HCT116 (cell line): ENCODE data around the gene INPP5K. TPM values are rescaled to one million over a fixed set of nuclear protein-coding genes. Genes with fewer than 3 reads are reported as not detected.

Experiments
- ATAC-seq: fragments of 200-7000 bp; cut with Tn5 transposase; 2 replicates; pipeline ENCODE4 v1.9.1; 2020; ENCODE audit warnings: mild to moderate bottlenecking, moderate library complexity
- BruUV-seq: library from RNA; stranded (reverse); fragments of 400-500 nt; replicated peaks from 2 replicates; lab custom pipeline; 2021; lab: Mats Ljungman, UMichigan
- CTCF ChIA-PET: fragments of 300-600 bp; sonication (Branson Sonifier 250); formaldehyde crosslinking; loops from one replicate; lab custom pipeline; 2021; ENCODE audit warnings: antibody characterized with exemption; lab: Charles Lee
- POLR2A ChIA-PET: fragments of 300-600, 350-600 bp; sonication (Branson Sonifier 250); formaldehyde crosslinking; loops from one replicate; lab custom pipeline; 2021; ENCODE audit warnings: antibody characterized with exemption; lab: Charles Lee
- RAD21 ChIA-PET, 2 experiments: fragments of 300-600 bp; sonication (Branson Sonifier 250); formaldehyde crosslinking; loops; one replicate each; lab custom pipeline; 2023; ENCODE audit warnings: low total read pairs in 2 of 2; ENCODE audit not compliant: uncharacterized antibody in 2 of 2, unreplicated experiment in 2 of 2, low non-redundant PET in 1 of 2; lab: Charles Lee
- DNase-seq: peaks from one replicate; pipeline ENCODE4 v3.0.0-alpha.2; 2010; ENCODE audit warnings: low read depth, low spot score
- H2AFZ ChIP-seq: fragments of 200-600 bp; shearing (Covaris generic), sonication (generic); 2 replicates; pipeline ENCODE4 v1.6.1; 2017; ENCODE audit warnings: low read depth, mixed run types, mixed read lengths, antibody characterized with exemption, low read length; ENCODE audit not compliant: poor library complexity, severe bottlenecking
- H3K27ac ChIP-seq: 2 replicates; pipeline ENCODE4 v1.5.1; 2012; ENCODE audit warnings: low read depth, low read length
- H3K27me3 ChIP-seq: fragments of 200-600 bp; sonication (generic); 2 replicates; pipeline ENCODE4 v1.6.1; 2016; ENCODE audit warnings: mixed run types, low read length, mixed read lengths; ENCODE audit not compliant: insufficient read depth
- H3K36me3 ChIP-seq, 2 experiments: fragments of 200-500 bp in 1 of 2; fragments of 200-600 bp in 1 of 2; sonication (Bioruptor generic) in 1 of 2; sonication (generic) in 1 of 2; 2 replicates each; pipeline versions ENCODE4 v1.5.1 to v1.6.1; 2014 to 2016; ENCODE audit warnings: low read length in 2 of 2, inconsistent platforms in 1 of 2, mixed read lengths in 1 of 2, mixed run types in 1 of 2; ENCODE audit not compliant: insufficient read depth in 2 of 2, control insufficient read depth in 1 of 2
- H3K4me1 ChIP-seq, 2 experiments: fragments of 200-600 bp in 1 of 2; sonication (generic) in 1 of 2; 2 replicates each; pipeline versions ENCODE4 v1.5.1 to v1.6.1; 2012 to 2017; ENCODE audit warnings: low read length in 2 of 2, inconsistent platforms in 1 of 2, mild to moderate bottlenecking in 1 of 2, mixed read lengths in 1 of 2, mixed run types in 1 of 2, moderate library complexity in 1 of 2; ENCODE audit not compliant: insufficient read depth in 2 of 2, control insufficient read depth in 1 of 2
- H3K4me2 ChIP-seq: fragments of 200-600 bp; sonication (generic); 2 replicates; pipeline ENCODE4 v1.6.1; 2017; ENCODE audit warnings: mixed run types, low read length, mixed read lengths
- H3K4me3 ChIP-seq, 2 experiments: fragments of 200-600 bp in 1 of 2; sonication (generic) in 1 of 2; replicated peaks in 1 of 2; 2 replicates each; pipeline ENCODE4 v1.5.1; 2011 to 2016; ENCODE audit warnings: low read length in 2 of 2, control low read depth in 1 of 2, low read depth in 1 of 2, mild to moderate bottlenecking in 1 of 2, mixed read lengths in 1 of 2, mixed run types in 1 of 2
- H3K79me2 ChIP-seq: fragments of 200-600 bp; sonication (generic); 2 replicates; pipeline ENCODE4 v1.6.1; 2017; ENCODE audit warnings: mild to moderate bottlenecking, mixed run types, low read length, moderate library complexity, mixed read lengths; ENCODE audit not compliant: insufficient read depth
- H3K9ac ChIP-seq: fragments of 200-600 bp; sonication (generic); 2 replicates; pipeline ENCODE4 v1.6.1; 2016; ENCODE audit warnings: low read length, mixed read lengths
- H3K9me2 ChIP-seq: fragments of 200-600 bp; sonication (generic), shearing (Covaris generic); 2 replicates; pipeline ENCODE4 v1.6.1; 2017; ENCODE audit warnings: mixed run types, mild to moderate bottlenecking, moderate library complexity; ENCODE audit not compliant: insufficient read depth
- H3K9me3 ChIP-seq, 2 experiments: fragments of 200-500 bp in 1 of 2; fragments of 200-600 bp in 1 of 2; sonication (Bioruptor generic) in 1 of 2; sonication (generic) in 1 of 2; 2 replicates each; pipeline ENCODE4 v1.6.1; 2014 to 2017; ENCODE audit warnings: low read length in 2 of 2, mixed read lengths in 2 of 2, inconsistent platforms in 1 of 2, low read depth in 1 of 2, mild to moderate bottlenecking in 1 of 2, mixed run types in 1 of 2, moderate library complexity in 1 of 2; ENCODE audit not compliant: control insufficient read depth in 1 of 2, insufficient read depth in 1 of 2
- H4K20me1 ChIP-seq: fragments of 200-600 bp; sonication (generic), shearing (Covaris generic); 2 replicates; pipeline ENCODE4 v1.6.1; 2017; ENCODE audit warnings: mixed run types, mild to moderate bottlenecking, moderate library complexity; ENCODE audit not compliant: insufficient read depth
- CBX3 ChIP-seq: IDR thresholded peaks from 2 replicates; pipeline ENCODE4 v1.6.1; 2012; ENCODE audit warnings: low read depth
- CEBPB ChIP-seq: IDR thresholded peaks from 2 replicates; pipeline ENCODE4 v1.6.1; 2012; ENCODE audit warnings: low read depth
- EGR1 ChIP-seq: IDR thresholded peaks from 2 replicates; pipeline ENCODE4 v1.6.1; 2012; ENCODE audit warnings: low read depth
- FOSL1 ChIP-seq: IDR thresholded peaks from 2 replicates; pipeline ENCODE4 v1.6.1; 2012; ENCODE audit warnings: low read depth
- JUND ChIP-seq: IDR thresholded peaks from 2 replicates; pipeline ENCODE4 v1.6.1; 2012
- RAD21 ChIP-seq: IDR thresholded peaks from 2 replicates; pipeline ENCODE4 v1.6.1; 2012; ENCODE audit warnings: low read depth, mild to moderate bottlenecking
- SIN3A ChIP-seq: IDR thresholded peaks from 2 replicates; pipeline ENCODE4 v1.6.1; 2012; ENCODE audit warnings: low read depth
- SP1 ChIP-seq: IDR thresholded peaks from 2 replicates; pipeline ENCODE4 v1.6.1; 2012; ENCODE audit warnings: low read depth
- TCF7L2 ChIP-seq: IDR thresholded peaks from 2 replicates; pipeline ENCODE4 v1.7.0; 2011; ENCODE audit warnings: borderline replicate concordance, inconsistent platforms; ENCODE audit not compliant: insufficient read depth, insufficient read length; ENCODE audit errors: extremely low read depth
- ZNF274 ChIP-seq: fragments of 200-500 bp; sonication (Bioruptor generic); IDR thresholded peaks from 2 replicates; pipeline ENCODE4 v1.6.1; 2014; ENCODE audit warnings: mild to moderate bottlenecking, low read depth, low read length, inconsistent platforms
- intact Hi-C: fragments of 100-400 bp; cut with micrococcal nuclease; formaldehyde crosslinking; loops from 2 replicates; pipeline ENCODE4 v1.10.0; 2022
- total RNA-seq: library from RNA; stranded (reverse); gene quantifications from one replicate; pipeline ENCODE4 v1.2.1, GENCODE V29; 2021; ENCODE audit not compliant: unreplicated experiment
- TF ChIP-seq, protein P1 (sequence below), 3 experiments: fragments of 200-600 bp in 1 of 3; sonication (generic) in 1 of 3; IDR thresholded peaks in 2 of 3; conservative IDR thresholded peaks in 1 of 3; 2 replicates each; pipeline ENCODE4 v1.5.1; 2012 to 2017; ENCODE audit warnings: low read depth in 2 of 3, low read length in 2 of 3, antibody characterized with exemption in 1 of 3, borderline replicate concordance in 1 of 3, control low read depth in 1 of 3, mild to moderate bottlenecking in 1 of 3, mixed read lengths in 1 of 3, mixed run types in 1 of 3, moderate library complexity in 1 of 3; ENCODE audit not compliant: insufficient read depth in 1 of 3
- TF ChIP-seq, protein P2 (sequence below): IDR thresholded peaks from 2 replicates; pipeline ENCODE4 v1.6.1; 2011; ENCODE audit warnings: mild to moderate bottlenecking, low read length, moderate library complexity; ENCODE audit not compliant: insufficient replicate concordance; ENCODE audit errors: extremely low read depth
- TF ChIP-seq, protein P3 (sequence below): IDR thresholded peaks from 2 replicates; pipeline ENCODE4 v1.6.1; 2012
- TF ChIP-seq, protein P4 (sequence below): IDR thresholded peaks from 2 replicates; pipeline ENCODE4 v1.6.1; 2012

INPP5K gene
- total RNA-seq, 1 experiment from 2014 or later, result 25.6 TPM

DNA sequence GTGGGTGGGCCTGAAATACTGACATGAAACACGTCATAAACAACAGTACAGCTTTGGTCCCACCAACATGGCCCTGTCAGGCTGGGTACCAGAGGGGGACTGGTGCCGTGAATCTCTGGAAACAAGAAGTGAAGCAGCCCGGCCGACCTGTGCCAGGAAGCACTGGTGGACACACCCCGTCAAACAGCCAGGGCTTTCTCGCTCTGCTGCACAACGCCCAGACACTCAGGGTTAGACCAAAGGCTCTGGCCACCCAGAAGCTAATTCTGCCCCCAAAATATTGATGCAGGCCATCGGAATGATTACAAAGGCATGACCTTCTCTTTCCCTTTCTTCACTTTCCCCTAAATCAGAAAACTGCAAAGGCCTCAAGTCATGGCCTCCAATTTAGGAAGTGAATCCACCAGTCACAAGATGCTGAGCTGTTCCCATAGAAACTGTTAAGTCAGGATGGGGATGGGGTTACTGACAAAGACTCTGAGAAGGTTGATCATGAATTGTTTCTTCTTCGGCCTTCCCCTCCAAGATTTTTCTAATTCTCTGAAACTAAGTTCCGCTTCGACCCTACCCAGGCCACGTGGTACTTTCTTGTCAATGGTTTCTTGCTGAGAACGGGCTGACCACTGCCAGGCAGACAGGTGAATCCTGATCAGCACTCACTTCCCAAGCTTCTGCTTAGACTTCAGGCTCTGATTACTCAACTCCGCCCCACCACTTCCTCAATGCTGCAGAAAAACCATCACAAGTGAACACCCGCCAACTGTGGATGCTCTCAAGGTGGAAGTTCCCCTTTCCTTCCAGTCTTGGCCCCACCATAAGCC, 39.4 kb upstream of the INPP5K start:
- no TSS peak for BruUV-seq
- no peaks in the 10 kb centered on the region for H3K9me2 ChIP-seq
- POLR2A ChIA-PET, result no interaction called here
- CTCF ChIA-PET, result no interaction called here
- H3K9ac ChIP-seq, result no peak overlapping the region
- intact Hi-C loops, result no loop called here
- TF ChIP-seq, protein P1, sequence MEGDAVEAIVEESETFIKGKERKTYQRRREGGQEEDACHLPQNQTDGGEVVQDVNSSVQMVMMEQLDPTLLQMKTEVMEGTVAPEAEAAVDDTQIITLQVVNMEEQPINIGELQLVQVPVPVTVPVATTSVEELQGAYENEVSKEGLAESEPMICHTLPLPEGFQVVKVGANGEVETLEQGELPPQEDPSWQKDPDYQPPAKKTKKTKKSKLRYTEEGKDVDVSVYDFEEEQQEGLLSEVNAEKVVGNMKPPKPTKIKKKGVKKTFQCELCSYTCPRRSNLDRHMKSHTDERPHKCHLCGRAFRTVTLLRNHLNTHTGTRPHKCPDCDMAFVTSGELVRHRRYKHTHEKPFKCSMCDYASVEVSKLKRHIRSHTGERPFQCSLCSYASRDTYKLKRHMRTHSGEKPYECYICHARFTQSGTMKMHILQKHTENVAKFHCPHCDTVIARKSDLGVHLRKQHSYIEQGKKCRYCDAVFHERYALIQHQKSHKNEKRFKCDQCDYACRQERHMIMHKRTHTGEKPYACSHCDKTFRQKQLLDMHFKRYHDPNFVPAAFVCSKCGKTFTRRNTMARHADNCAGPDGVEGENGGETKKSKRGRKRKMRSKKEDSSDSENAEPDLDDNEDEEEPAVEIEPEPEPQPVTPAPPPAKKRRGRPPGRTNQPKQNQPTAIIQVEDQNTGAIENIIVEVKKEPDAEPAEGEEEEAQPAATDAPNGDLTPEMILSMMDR (IDR thresholded peaks at IDR 0.05 in 2 of 3, conservative IDR thresholded peaks at IDR 0.05 in 1 of 3; ENCODE audit: borderline replicate concordance in 1 of 3, insufficient read depth in 1 of 3, low read depth in 2 of 3, low read length in 2 of 3), result no peak
- TF ChIP-seq SIN3A (no peak), CBX3 (no peak), EGR1 (no peak), CEBPB (no peak), JUND (no peak), TCF7L2 (no peak), FOSL1 (no peak), ZNF274 (no peak), RAD21 (no peak), SP1 (no peak)
- TF ChIP-seq, protein P2, sequence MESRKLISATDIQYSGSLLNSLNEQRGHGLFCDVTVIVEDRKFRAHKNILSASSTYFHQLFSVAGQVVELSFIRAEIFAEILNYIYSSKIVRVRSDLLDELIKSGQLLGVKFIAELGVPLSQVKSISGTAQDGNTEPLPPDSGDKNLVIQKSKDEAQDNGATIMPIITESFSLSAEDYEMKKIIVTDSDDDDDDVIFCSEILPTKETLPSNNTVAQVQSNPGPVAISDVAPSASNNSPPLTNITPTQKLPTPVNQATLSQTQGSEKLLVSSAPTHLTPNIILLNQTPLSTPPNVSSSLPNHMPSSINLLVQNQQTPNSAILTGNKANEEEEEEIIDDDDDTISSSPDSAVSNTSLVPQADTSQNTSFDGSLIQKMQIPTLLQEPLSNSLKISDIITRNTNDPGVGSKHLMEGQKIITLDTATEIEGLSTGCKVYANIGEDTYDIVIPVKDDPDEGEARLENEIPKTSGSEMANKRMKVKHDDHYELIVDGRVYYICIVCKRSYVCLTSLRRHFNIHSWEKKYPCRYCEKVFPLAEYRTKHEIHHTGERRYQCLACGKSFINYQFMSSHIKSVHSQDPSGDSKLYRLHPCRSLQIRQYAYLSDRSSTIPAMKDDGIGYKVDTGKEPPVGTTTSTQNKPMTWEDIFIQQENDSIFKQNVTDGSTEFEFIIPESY, result no peak
- TF ChIP-seq, protein P3, sequence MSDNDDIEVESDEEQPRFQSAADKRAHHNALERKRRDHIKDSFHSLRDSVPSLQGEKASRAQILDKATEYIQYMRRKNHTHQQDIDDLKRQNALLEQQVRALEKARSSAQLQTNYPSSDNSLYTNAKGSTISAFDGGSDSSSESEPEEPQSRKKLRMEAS, result no peak
- TF ChIP-seq, protein P4, sequence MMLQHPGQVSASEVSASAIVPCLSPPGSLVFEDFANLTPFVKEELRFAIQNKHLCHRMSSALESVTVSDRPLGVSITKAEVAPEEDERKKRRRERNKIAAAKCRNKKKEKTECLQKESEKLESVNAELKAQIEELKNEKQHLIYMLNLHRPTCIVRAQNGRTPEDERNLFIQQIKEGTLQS, result no peak
- no peaks in the 10 kb centered on the region for H3K27me3 ChIP-seq
- no peak overlapping the region for H3K4me3 ChIP-seq
- no peaks in the 10 kb centered on the region for H3K9me3 ChIP-seq
- H3K27ac ChIP-seq, result no peak overlapping the region
- peaks cover under 1 to 7% of the 10 kb centered on the region in 2 experiments; a peak in 2 of 4 replicates for H3K4me1 ChIP-seq
- no peak for ATAC-seq
- H3K4me2 ChIP-seq, result no peak overlapping the region
- RAD21 ChIA-PET, result no interaction called here
- peaks cover 3% of the 10 kb centered on the region; the same call in 1 of the 2 replicates for H4K20me1 ChIP-seq
- no peak for DNase-seq
- no peak overlapping the region for H2AFZ ChIP-seq
- peaks cover 25 to 43% of the 10 kb centered on the region in 2 experiments; a peak in 3 of 4 replicates for H3K36me3 ChIP-seq
- H3K79me2 ChIP-seq, result peaks cover 81% of the 10 kb centered on the region
